ENCODE data around the gene SPINDOC. TPM values are rescaled to one million over a fixed set of nuclear protein-coding genes. Genes with fewer than 3 reads are reported as not detected.
A peak's percentile ranks its signal among the peaks of the same experiment; 100 is the strongest.

The SPINDOC gene
- total RNA-seq, 1 experiment from 2014 or later = 121 TPM

DNA sequence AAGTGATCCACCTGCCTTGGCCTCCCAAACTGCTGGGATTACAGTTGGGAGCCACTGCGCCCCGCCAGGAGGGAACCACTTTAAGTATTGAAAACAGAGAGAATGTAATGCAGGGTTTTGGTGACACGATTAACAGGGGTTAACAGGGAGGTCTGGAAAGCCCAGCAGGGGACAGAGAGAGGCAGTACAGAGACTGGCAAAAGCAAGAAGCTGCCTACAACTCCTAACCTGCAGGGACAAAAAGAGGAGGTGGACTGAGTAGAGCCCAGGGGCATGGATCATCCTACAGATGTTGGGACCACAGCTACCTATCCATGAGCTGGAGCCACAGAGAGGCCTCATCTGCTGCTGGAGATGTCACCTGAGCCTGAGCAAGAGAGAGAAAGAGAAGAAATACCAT, 1.7 kb upstream of the SPINDOC start:
- Histone ChIP-seq H3K14ac (ENCODE audit: insufficient read depth, low read length) (no peak overlapping the region), H3K9me3 (ENCODE audit: control insufficient read depth, low read depth, low read length) (no peaks in the 10 kb centered on the region), H3K56ac (ENCODE audit: insufficient read length, low read depth, low read length) (no peak overlapping the region), H4K8ac (replicated peaks; ENCODE audit: insufficient read length, low read depth, low read length) (no peak overlapping the region), H3T11ph (ENCODE audit: low read length) (no peak overlapping the region), H3K79me2 (ENCODE audit: insufficient read depth, low read length) (peaks cover 19% of the 10 kb centered on the region), H4K20me1 (ENCODE audit: control insufficient read depth, insufficient read depth, insufficient read length) (peaks cover 1% of the 10 kb centered on the region), H3K18ac (ENCODE audit: insufficient read length, low read depth, low read length) (no peak overlapping the region), H2AK5ac (ENCODE audit: insufficient read length, low read length) (no peak overlapping the region), H3K23ac (ENCODE audit: insufficient read length, low read depth, low read length) (no peak overlapping the region), H3K4ac (ENCODE audit: low read depth, low read length) (no peak overlapping the region), H3K79me1 (ENCODE audit: insufficient read depth, low read depth, low read length, poor library complexity, severe bottlenecking) (peaks cover 7% of the 10 kb centered on the region), H3K27ac (ENCODE audit: insufficient read length, low read depth, low read length) (no peak overlapping the region), H2BK12ac (ENCODE audit: insufficient read length, low read depth, low read length) (no peak overlapping the region), H3K4me1 (ENCODE audit: insufficient read depth, low read length) (peaks cover 3% of the 10 kb centered on the region; the same call in 1 of the 2 replicates), H4K91ac (ENCODE audit: insufficient read length, low read depth, low read length) (no peak overlapping the region), H2BK15ac (ENCODE audit: low read depth, low read length) (no peak overlapping the region), H2AFZ (ENCODE audit: low read length) (no peak overlapping the region), H2BK120ac (ENCODE audit: low read depth, low read length, poor library complexity, severe bottlenecking) (no peak overlapping the region), H3K23me2 (ENCODE audit: insufficient read length, low read depth, low read length, poor library complexity, severe bottlenecking) (peaks cover 10% of the 10 kb centered on the region), H4K5ac (ENCODE audit: insufficient read length, low read depth, low read length) (no peak overlapping the region), H3K4me2 (ENCODE audit: insufficient read depth, insufficient read length, low read length) (no peak overlapping the region), H3K27me3 (ENCODE audit: insufficient read depth, low read length) (no peaks in the 10 kb centered on the region), H2BK20ac (ENCODE audit: low read depth, low read length, poor library complexity, severe bottlenecking) (no peak overlapping the region), H3K9ac (ENCODE audit: extremely low read depth, insufficient read length, low read length) (no peak overlapping the region), H2BK5ac (ENCODE audit: insufficient read length, low read length) (no peak overlapping the region)
- DNase-seq = no peak
- WGBS (ENCODE audit: extremely low coverage, insufficient read length, low lambda C conversion rate) = no CpG with 5 or more reads among the region's 3 CpGs
- no peaks in the 10 kb centered on the region for H3K9me3 Mint-ChIP-seq
- peak overlapping the region; percentile 71 to 84; a peak in 4 of 5 replicates for H3K4me3 Mint-ChIP-seq
- TF ChIP-seq, protein P1, sequence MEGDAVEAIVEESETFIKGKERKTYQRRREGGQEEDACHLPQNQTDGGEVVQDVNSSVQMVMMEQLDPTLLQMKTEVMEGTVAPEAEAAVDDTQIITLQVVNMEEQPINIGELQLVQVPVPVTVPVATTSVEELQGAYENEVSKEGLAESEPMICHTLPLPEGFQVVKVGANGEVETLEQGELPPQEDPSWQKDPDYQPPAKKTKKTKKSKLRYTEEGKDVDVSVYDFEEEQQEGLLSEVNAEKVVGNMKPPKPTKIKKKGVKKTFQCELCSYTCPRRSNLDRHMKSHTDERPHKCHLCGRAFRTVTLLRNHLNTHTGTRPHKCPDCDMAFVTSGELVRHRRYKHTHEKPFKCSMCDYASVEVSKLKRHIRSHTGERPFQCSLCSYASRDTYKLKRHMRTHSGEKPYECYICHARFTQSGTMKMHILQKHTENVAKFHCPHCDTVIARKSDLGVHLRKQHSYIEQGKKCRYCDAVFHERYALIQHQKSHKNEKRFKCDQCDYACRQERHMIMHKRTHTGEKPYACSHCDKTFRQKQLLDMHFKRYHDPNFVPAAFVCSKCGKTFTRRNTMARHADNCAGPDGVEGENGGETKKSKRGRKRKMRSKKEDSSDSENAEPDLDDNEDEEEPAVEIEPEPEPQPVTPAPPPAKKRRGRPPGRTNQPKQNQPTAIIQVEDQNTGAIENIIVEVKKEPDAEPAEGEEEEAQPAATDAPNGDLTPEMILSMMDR (conservative IDR thresholded peaks at IDR 0.05) = no peak
- H3K27me3 Mint-ChIP-seq (ENCODE audit: low read depth) = peaks cover 8% of the 10 kb centered on the region; the same call in 1 of the 2 replicates
- H3K4me1 Mint-ChIP-seq = peaks cover 31 to 35% of the 10 kb centered on the region in 2 experiments
- peaks cover 12 to 22% (median 17%) of the 10 kb centered on the region in 3 experiments; a peak in 6 of 7 replicates for H3K36me3 Mint-ChIP-seq (ENCODE audit: insufficient read depth in 1 of 3, low read depth in 3 of 3)
- H3K27ac Mint-ChIP-seq = peak overlapping the region in 1 of 3 experiments; percentile 49; a peak in 2 of 7 replicates

Measured in H9 (cell line).